ENCODE results near the gene KCNIP1. TPM values are rescaled to one million over a fixed set of nuclear protein-coding genes. Genes with fewer than 3 reads are reported as not detected.

Gene KCNIP1
- total and polyA plus RNA-seq, 9 of the 15 experiments (the other 6 are each of a cell fraction or from before 2014, with no cell fraction given): not detected

GRCh38 chr5:170554521-170555267 is 50.9 kb downstream of the KCNIP1 start:
- DNase-seq (ENCODE audit: extremely low read depth in 1 of 4, low spot score in 3 of 4): no peak
- Histone ChIP-seq H3K4me3 (no peak overlapping the region), H3K9me3 (replicated peaks; ENCODE audit: control insufficient read depth, insufficient read depth, low read depth, low read length) (no peaks in the 10 kb centered on the region), H3K79me2 (ENCODE audit: control insufficient read depth, insufficient read depth, low read length) (no peaks in the 10 kb centered on the region), H3K27ac (ENCODE audit: extremely low read depth, low read depth, low read length) (no peak overlapping the region), H3K9me1 (ENCODE audit: control insufficient read depth, insufficient read depth, low read length) (no peaks in the 10 kb centered on the region), H3K4me2 (ENCODE audit: insufficient read depth, low read length) (no peak overlapping the region), H3K4me1 (replicated peaks in 1 of 2; ENCODE audit: control insufficient read depth in 2 of 2, insufficient read depth in 2 of 2, low read length in 2 of 2) (no peaks in the 10 kb centered on the region), H4K20me1 (replicated peaks; ENCODE audit: control insufficient read depth, insufficient read depth, low read length) (no peaks in the 10 kb centered on the region), H3K36me3 (ENCODE audit: control insufficient read depth, insufficient read depth, low read length) (no peaks in the 10 kb centered on the region), H3K9ac (ENCODE audit: insufficient read depth in 1 of 2, low read depth in 2 of 2, low read length in 2 of 2) (no peak overlapping the region), H2AFZ (ENCODE audit: low read depth, low read length) (no peak overlapping the region), H3K27me3 (ENCODE audit: control insufficient read depth in 2 of 2, insufficient read depth in 2 of 2, low read length in 2 of 2) (no peaks in the 10 kb centered on the region; a peak in 1 of 5 replicates)
- ChIA-PET CTCF (ENCODE audit: low intra/inter-chr PET ratio) (no interaction called here), POLR2A (interaction anchor here (1.6 kb wide), 1 partner anchor 19 kb away, joined by 3 read pairs; no protein-coding TSS in a partner anchor)
- no TSS peak for BruUV-seq (replicated peaks)
- no peak for ATAC-seq
- no peak for FAIRE-seq
- in situ Hi-C loops (cut with MboI): no loop called here
- intact Hi-C loops (cut with micrococcal nuclease): no loop called here
- 2% methylated on average over 17 of the region's 18 CpGs for WGBS (ENCODE audit: insufficient coverage, low coverage, missing lambda C conversion rate)
- TF ChIP-seq TFE3 (CRISPR knock-in tag; IDR thresholded peaks at IDR 0.05) (no peak), FOXO4 (CRISPR knock-in tag; IDR thresholded peaks at IDR 0.05) (no peak), TEAD2 (tag; IDR thresholded peaks at IDR 0.05) (no peak), NR2C2 (CRISPR knock-in tag; IDR thresholded peaks at IDR 0.05) (no peak), NR2C2 (tag; IDR thresholded peaks at IDR 0.05) (no peak), PKNOX1 (IDR thresholded peaks at IDR 0.05) (no peak), IFI16 (CRISPR knock-in tag; IDR thresholded peaks at IDR 0.05) (no peak)
